Measurements from ENCODE around the gene ACP4.

ACP4 gene

DNA sequence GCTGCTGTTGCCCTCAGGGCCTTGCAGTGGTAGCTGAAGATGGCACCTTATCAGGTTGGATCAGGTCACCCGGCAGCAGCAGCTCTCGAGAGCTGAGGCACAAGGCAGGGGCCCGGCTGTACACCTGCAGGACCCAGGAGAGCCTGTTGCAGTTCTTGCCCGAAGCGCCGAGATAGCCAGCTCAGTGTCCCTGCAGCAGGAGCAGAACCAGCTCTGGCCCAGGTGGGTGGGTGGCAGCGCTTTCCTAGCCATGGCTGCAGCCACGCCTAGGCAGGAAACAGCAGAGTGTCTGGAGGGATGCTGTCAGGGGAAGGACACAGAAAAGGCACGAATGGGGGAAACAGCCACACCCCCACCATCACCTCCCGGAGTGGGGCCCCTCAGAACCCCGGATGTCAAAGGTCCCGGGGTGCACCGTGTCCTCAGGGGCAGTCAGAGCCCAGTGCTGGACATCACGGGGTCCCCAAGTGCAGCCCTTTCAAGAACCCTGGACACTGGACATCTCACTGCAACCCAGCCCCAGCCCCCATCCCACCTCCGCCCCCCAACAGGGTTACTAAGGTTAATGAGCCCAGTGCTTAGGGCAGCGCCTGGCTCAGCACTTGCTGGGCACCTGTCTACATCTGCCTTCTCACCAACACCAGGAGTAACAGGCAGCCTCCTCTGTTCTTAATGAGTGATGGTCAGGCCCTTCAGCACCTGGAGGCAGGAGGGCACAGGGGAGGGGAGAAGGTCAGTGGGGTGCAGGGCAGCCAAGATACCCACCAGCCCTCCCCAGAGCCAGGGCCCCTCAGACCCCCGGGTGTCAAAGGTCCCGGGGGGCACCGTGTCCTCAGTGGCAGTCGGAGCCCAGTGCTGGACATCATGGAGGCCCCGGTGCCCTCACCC is 8.7 kb downstream of the ACP4 start:
- Histone ChIP-seq H3K27ac (ENCODE audit: low read length) (no peak overlapping the region), H3K4me1 (ENCODE audit: low read length) (peaks cover 21% of the 10 kb centered on the region), H3K4me3 (ENCODE audit: low read length) (no peak overlapping the region), H3K9ac (ENCODE audit: low read length) (no peak overlapping the region), H3K79me2 (ENCODE audit: low read length) (peaks cover 53% of the 10 kb centered on the region), H4K20me1 (ENCODE audit: insufficient read depth, low read length) (peaks cover 83% of the 10 kb centered on the region), H3K36me3 (replicated peaks; ENCODE audit: low read depth, low read length) (peaks cover 76% of the 10 kb centered on the region), H3K4me2 (ENCODE audit: low read length) (no peak overlapping the region), H3K27me3 (ENCODE audit: low read depth, low read length) (no peaks in the 10 kb centered on the region), H3K9me3 (ENCODE audit: insufficient read depth, low read length) (no peaks in the 10 kb centered on the region), H2AFZ (ENCODE audit: low read depth, low read length) (no peak overlapping the region)
- TF ChIP-seq EZH2phosphoT487 (IDR thresholded peaks at IDR 0.05; ENCODE audit: low read depth) = no peak
- TF ChIP-seq, protein P1, sequence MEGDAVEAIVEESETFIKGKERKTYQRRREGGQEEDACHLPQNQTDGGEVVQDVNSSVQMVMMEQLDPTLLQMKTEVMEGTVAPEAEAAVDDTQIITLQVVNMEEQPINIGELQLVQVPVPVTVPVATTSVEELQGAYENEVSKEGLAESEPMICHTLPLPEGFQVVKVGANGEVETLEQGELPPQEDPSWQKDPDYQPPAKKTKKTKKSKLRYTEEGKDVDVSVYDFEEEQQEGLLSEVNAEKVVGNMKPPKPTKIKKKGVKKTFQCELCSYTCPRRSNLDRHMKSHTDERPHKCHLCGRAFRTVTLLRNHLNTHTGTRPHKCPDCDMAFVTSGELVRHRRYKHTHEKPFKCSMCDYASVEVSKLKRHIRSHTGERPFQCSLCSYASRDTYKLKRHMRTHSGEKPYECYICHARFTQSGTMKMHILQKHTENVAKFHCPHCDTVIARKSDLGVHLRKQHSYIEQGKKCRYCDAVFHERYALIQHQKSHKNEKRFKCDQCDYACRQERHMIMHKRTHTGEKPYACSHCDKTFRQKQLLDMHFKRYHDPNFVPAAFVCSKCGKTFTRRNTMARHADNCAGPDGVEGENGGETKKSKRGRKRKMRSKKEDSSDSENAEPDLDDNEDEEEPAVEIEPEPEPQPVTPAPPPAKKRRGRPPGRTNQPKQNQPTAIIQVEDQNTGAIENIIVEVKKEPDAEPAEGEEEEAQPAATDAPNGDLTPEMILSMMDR (IDR thresholded peaks at IDR 0.05; ENCODE audit: low read depth, low read length) = no peak

- H3K9ac ChIP-seq (ENCODE audit: low read length) = no peak overlapping the region
- no peak overlapping the region for H3K27ac ChIP-seq (ENCODE audit: low read length)
- H2AFZ ChIP-seq (ENCODE audit: low read depth, low read length) = no peak overlapping the region
- no peak overlapping the region for H3K4me3 ChIP-seq (ENCODE audit: low read length)
- H4K20me1 ChIP-seq (ENCODE audit: insufficient read depth, low read length) = peaks cover 83% of the 10 kb centered on the region
- H3K4me1 ChIP-seq (ENCODE audit: low read length) = peaks cover 16% of the 10 kb centered on the region
- TF ChIP-seq, protein P1 (IDR thresholded peaks at IDR 0.05; ENCODE audit: low read depth, low read length) = no peak
- no peak for TF ChIP-seq EZH2phosphoT487 (IDR thresholded peaks at IDR 0.05; ENCODE audit: low read depth)
- H3K4me2 ChIP-seq (ENCODE audit: low read length) = no peak overlapping the region
- H3K27me3 ChIP-seq (ENCODE audit: low read depth, low read length) = no peaks in the 10 kb centered on the region
- H3K79me2 ChIP-seq (ENCODE audit: low read length) = peaks cover 59% of the 10 kb centered on the region
- H3K36me3 ChIP-seq (replicated peaks; ENCODE audit: low read depth, low read length) = peaks cover 76% of the 10 kb centered on the region
- H3K9me3 ChIP-seq (ENCODE audit: insufficient read depth, low read length) = no peaks in the 10 kb centered on the region
Measured at GRCh38 chr19:50799547-50799851, 9.3 kb downstream of the ACP4 start.

DNA sequence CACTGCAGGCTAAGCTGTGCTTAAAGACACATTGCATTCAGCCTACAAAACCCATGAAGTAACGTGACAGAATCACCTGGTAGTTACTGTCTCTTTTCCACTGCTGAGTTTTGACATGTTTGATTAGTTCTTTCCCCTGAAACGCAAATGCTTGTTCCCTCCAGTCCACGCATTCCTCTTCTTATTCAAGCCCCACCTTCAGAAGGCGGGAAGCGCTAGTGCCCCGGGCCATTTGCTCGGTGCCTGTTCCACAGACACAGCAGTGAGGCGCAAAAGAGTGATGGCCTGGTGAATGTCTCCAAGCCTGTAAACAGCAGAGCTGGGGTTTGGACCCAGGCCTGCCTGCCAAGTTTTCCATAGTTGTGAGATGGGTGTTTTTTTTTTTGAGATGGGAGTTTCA is 10.9 kb downstream of the ACP4 start:
- H3K9ac ChIP-seq (ENCODE audit: low read length) = no peak overlapping the region
- H3K79me2 ChIP-seq (ENCODE audit: low read length) = peaks cover 60% of the 10 kb centered on the region
- H3K36me3 ChIP-seq (replicated peaks; ENCODE audit: low read depth, low read length) = peaks cover 65% of the 10 kb centered on the region
- peaks cover 19% of the 10 kb centered on the region for H3K4me1 ChIP-seq (ENCODE audit: low read length)
- H3K4me2 ChIP-seq (ENCODE audit: low read length) = no peak overlapping the region
- H3K27ac ChIP-seq (ENCODE audit: low read length) = no peak overlapping the region
- no peaks in the 10 kb centered on the region for H3K9me3 ChIP-seq (ENCODE audit: insufficient read depth, low read length)
- no peaks in the 10 kb centered on the region for H3K27me3 ChIP-seq (ENCODE audit: low read depth, low read length)
- no peak overlapping the region for H2AFZ ChIP-seq (ENCODE audit: low read depth, low read length)
- H3K4me3 ChIP-seq (ENCODE audit: low read length) = no peak overlapping the region
- H4K20me1 ChIP-seq (ENCODE audit: insufficient read depth, low read length) = peaks cover 69% of the 10 kb centered on the region
- TF ChIP-seq, protein P1 (IDR thresholded peaks at IDR 0.05; ENCODE audit: low read depth, low read length) = no peak
- no peak for TF ChIP-seq EZH2phosphoT487 (IDR thresholded peaks at IDR 0.05; ENCODE audit: low read depth)

GRCh38 chr19:50803633-50804419 is 13.6 kb downstream of the ACP4 start:
- Histone ChIP-seq H3K4me1 (ENCODE audit: low read length) (peaks cover 19% of the 10 kb centered on the region), H3K36me3 (replicated peaks; ENCODE audit: low read depth, low read length) (peaks cover 41% of the 10 kb centered on the region), H2AFZ (ENCODE audit: low read depth, low read length) (no peak overlapping the region), H3K27ac (ENCODE audit: low read length) (peak overlapping the region; percentile 85), H3K9ac (ENCODE audit: low read length) (peak overlapping the region; percentile 98), H3K27me3 (ENCODE audit: low read depth, low read length) (no peaks in the 10 kb centered on the region), H3K79me2 (ENCODE audit: low read length) (peaks cover 53% of the 10 kb centered on the region), H4K20me1 (ENCODE audit: insufficient read depth, low read length) (peaks cover 41% of the 10 kb centered on the region), H3K4me2 (ENCODE audit: low read length) (peak overlapping the region; percentile 98), H3K4me3 (ENCODE audit: low read length) (peak overlapping the region; percentile 82), H3K9me3 (ENCODE audit: insufficient read depth, low read length) (no peaks in the 10 kb centered on the region)
- TF ChIP-seq, protein P1 (IDR thresholded peaks at IDR 0.05; ENCODE audit: low read depth, low read length) = no peak
- no peak for TF ChIP-seq EZH2phosphoT487 (IDR thresholded peaks at IDR 0.05; ENCODE audit: low read depth)

Measured in OCI-LY3 (cell line).